Mesothelial cell of epicardium (in vitro differentiated cells): ENCODE results near the gene NFKB1. TPM values are rescaled to one million over a fixed set of nuclear protein-coding genes. Genes with fewer than 3 reads are reported as not detected.
A peak's percentile ranks its signal among the peaks of the same experiment; 100 is the strongest.

ENCODE experiments used
- DNase-seq, 2 experiments: peaks; one replicate each; pipeline ENCODE4 v3.0.0; 2021; ENCODE audit warnings: low spot score in 2 of 2; ENCODE audit not compliant: unreplicated experiment in 2 of 2
- H3K27ac Mint-ChIP-seq: 2 replicates; pipeline ENCODE4 v1.8.0; 2021; ENCODE audit warnings: mixed read lengths
- H3K27me3 Mint-ChIP-seq: 2 replicates; pipeline ENCODE4 v1.8.0; 2021; ENCODE audit warnings: low read depth, mixed read lengths
- H3K36me3 Mint-ChIP-seq: 2 replicates; pipeline ENCODE4 v1.8.0; 2021; ENCODE audit warnings: mixed read lengths
- H3K4me1 Mint-ChIP-seq: 2 replicates; pipeline ENCODE4 v1.8.0; 2021; ENCODE audit warnings: mixed read lengths
- H3K4me3 Mint-ChIP-seq: 2 replicates; pipeline ENCODE4 v1.8.0; 2021; ENCODE audit warnings: mild to moderate bottlenecking, moderate library complexity, mixed read lengths
- H3K9me3 Mint-ChIP-seq: 2 replicates; pipeline ENCODE4 v1.8.0; 2021; ENCODE audit warnings: mixed read lengths
- total RNA-seq: library from RNA; stranded (reverse); gene quantifications from 3 replicates; pipeline ENCODE4 v1.2.1, GENCODE V29; 2021
- TF ChIP-seq, protein P1 (sequence below): fragments of 200-600 bp; sonication (generic); IDR thresholded peaks from one replicate; pipeline ENCODE4 v1.5.0; 2021; ENCODE audit warnings: antibody characterized with exemption; ENCODE audit not compliant: unreplicated experiment

Gene NFKB1
- total RNA-seq, 1 donor from 2014 or later, result 30.9 TPM

DNA sequence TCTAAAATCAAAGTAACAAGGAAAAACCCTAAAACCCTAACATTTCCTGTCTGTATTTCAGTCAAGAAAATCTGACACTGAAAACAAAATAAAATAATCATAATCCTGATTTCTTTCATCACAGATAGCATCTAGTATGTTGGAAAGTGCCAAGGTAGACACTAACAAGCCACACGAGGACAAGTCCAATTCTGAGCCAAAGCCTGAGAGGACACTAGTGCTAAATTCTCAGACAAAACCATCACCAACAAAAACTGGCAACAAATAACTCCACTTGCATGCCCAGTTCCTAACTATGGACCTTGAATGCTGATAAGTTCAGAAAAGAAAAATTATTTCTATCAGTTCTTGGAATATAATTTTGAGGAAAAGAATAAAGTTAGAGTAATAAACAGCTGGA lies 146.0 kb downstream of the NFKB1 start:
- H3K9me3 Mint-ChIP-seq, result peaks cover 23% of the 10 kb centered on the region
- TF ChIP-seq, protein P1, sequence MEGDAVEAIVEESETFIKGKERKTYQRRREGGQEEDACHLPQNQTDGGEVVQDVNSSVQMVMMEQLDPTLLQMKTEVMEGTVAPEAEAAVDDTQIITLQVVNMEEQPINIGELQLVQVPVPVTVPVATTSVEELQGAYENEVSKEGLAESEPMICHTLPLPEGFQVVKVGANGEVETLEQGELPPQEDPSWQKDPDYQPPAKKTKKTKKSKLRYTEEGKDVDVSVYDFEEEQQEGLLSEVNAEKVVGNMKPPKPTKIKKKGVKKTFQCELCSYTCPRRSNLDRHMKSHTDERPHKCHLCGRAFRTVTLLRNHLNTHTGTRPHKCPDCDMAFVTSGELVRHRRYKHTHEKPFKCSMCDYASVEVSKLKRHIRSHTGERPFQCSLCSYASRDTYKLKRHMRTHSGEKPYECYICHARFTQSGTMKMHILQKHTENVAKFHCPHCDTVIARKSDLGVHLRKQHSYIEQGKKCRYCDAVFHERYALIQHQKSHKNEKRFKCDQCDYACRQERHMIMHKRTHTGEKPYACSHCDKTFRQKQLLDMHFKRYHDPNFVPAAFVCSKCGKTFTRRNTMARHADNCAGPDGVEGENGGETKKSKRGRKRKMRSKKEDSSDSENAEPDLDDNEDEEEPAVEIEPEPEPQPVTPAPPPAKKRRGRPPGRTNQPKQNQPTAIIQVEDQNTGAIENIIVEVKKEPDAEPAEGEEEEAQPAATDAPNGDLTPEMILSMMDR, result no peak
- no peak overlapping the region for H3K27ac Mint-ChIP-seq
- peaks cover 48% of the 10 kb centered on the region for H3K36me3 Mint-ChIP-seq
- H3K4me3 Mint-ChIP-seq, result no peak overlapping the region
- H3K27me3 Mint-ChIP-seq, result no peaks in the 10 kb centered on the region
- no peaks in the 10 kb centered on the region for H3K4me1 Mint-ChIP-seq
- DNase-seq, result no peak

DNA sequence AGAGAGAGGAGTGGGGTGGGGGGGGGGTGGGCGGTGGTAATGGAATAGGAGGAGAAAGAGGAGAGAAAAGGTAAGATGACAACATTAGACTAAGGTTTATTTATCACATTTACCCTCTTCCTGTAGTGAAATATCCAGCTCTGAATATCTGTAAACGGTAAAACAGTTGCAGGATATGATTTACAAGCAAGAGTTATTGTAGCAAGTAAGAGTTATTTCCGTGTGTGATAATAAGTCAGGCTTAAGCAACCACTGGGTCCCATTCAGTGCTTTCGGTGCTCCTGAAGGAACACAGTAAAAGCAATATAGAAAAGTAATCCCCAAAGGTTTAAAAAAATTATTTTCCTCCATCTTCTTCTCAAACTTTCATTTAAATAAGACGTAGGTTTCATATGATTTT lies 156.0 kb downstream of the NFKB1 start:
- no peak for DNase-seq
- Mint-ChIP-seq H3K27me3 (no peaks in the 10 kb centered on the region), H3K4me3 (no peak overlapping the region), H3K9me3 (no peaks in the 10 kb centered on the region), H3K27ac (no peak overlapping the region), H3K4me1 (no peaks in the 10 kb centered on the region), H3K36me3 (peaks cover 2% of the 10 kb centered on the region)
- TF ChIP-seq, protein P1, result no peak

DNA sequence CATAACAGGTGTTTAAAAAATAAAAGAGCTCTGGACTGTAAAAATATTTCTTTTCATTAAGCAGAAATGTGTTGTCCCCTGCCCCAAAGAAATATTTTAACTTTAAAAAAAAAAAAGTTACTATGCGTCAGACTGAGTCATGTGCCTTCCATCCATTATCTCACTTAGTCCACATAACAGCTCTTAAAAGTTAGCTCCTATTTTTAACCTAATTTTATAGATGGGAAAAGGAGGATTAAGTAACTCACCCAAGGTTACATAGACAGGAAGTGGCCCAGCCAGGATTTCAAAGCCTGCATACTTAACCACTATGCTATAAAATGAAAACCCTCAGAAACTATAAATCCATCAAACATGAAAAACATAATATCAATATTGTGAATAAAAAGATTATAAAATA lies 161.9 kb downstream of the NFKB1 start:
- H3K4me3 Mint-ChIP-seq, result no peak overlapping the region
- H3K27me3 Mint-ChIP-seq, result no peaks in the 10 kb centered on the region
- H3K4me1 Mint-ChIP-seq, result peaks cover 13% of the 10 kb centered on the region
- no peak for DNase-seq
- H3K9me3 Mint-ChIP-seq, result no peaks in the 10 kb centered on the region
- peaks cover 16% of the 10 kb centered on the region for H3K36me3 Mint-ChIP-seq
- H3K27ac Mint-ChIP-seq, result no peak overlapping the region
- TF ChIP-seq, protein P1, result no peak

DNA sequence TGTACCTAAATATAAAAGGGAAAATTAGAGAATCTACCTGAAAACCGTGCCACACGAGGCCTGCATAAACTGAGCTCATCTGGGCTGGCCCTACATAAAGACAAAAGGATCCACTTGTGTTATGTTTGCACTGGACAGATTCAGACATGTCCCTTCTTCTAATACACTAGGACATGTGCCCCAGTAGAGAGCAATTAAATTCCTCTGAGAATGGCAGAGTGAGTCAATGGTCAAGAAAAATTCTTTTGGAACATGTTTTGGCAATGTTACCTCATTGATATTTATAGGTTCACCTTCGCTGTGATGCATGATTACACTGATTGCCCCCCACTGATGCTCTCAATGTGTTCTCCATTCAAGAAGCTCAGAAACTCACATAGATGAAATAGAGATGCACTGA lies 164.4 kb downstream of the NFKB1 start:
- H3K9me3 Mint-ChIP-seq, result no peaks in the 10 kb centered on the region
- TF ChIP-seq, protein P1, result no peak
- peaks cover 23% of the 10 kb centered on the region for H3K36me3 Mint-ChIP-seq
- no peak for DNase-seq
- no peak overlapping the region for H3K4me3 Mint-ChIP-seq
- peak overlapping the region; percentile 9 for H3K27ac Mint-ChIP-seq
- no peaks in the 10 kb centered on the region for H3K27me3 Mint-ChIP-seq
- H3K4me1 Mint-ChIP-seq, result peaks cover 13% of the 10 kb centered on the region

Other genes starting within 250 kb of the NFKB1 start
- gene SLC39A8, start 155.9 kb upstream of the NFKB1 start, total RNA-seq, result 7.9 to 9.5 TPM (median 9.3 TPM) in 3 replicates